ENCODE measurements around the gene TEX2. TPM values are rescaled to one million over a fixed set of nuclear protein-coding genes. Genes with fewer than 3 reads are reported as not detected.

The TEX2 gene
- total RNA-seq, 1 experiment from 2014 or later = 27.9 TPM

DNA sequence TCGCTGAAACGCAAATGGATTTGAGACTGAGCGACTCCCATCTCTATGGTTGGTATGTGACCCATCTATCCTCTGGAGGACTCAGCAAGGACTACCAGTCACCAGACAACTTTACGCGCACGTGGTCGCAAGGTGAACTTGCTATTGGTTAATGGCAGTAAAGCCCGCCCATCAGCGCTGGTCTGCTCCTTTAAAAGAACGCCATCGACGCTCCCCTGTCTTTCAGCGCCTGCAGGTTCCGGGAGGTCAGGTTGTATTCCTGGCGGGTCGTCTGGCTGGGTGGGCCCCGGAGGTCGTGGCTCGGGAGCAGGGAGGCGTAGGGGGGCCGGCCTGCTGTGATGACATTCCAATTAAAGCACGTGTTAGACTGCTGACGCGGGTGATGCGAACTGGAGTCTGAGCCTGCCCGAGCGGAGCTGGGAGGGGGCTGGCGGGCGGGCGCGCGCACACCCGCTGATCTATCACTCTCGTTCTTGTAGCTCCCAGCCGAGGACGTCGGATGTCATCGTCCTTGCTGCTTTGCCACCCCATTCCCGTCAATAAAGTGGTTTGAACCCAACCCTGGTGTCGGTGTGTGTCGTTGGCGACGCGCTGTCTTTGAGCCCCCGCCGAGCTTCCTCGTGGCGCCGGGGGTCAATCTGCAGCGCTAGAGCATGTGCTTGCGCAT, 117.2 kb downstream of the TEX2 start:
- H3K9me2 ChIP-seq (ENCODE audit: insufficient read depth) = no peaks in the 10 kb centered on the region
- peak overlapping the region; percentile 95; the same call in 1 of the 2 replicates for H2AFZ ChIP-seq
- H3K27ac ChIP-seq = peak overlapping the region; percentile 90
- intact Hi-C loops (cut with micrococcal nuclease; ENCODE audit: unreplicated experiment) = loop anchor here (1.0 to 10.0 kb wide), 4 partner anchors 56 to 341 kb away; no protein-coding TSS in a partner anchor
- H3K4me1 ChIP-seq (replicated peaks; ENCODE audit: insufficient read depth) = peaks cover 31% of the 10 kb centered on the region
- H3K9me3 ChIP-seq (ENCODE audit: insufficient read depth, low read depth) = no peaks in the 10 kb centered on the region
- BruUV-seq (replicated peaks) = no TSS peak
- no peak for TF ChIP-seq EZH2 (IDR thresholded peaks at IDR 0.05; ENCODE audit: low read depth)
- TF ChIP-seq, protein P1, sequence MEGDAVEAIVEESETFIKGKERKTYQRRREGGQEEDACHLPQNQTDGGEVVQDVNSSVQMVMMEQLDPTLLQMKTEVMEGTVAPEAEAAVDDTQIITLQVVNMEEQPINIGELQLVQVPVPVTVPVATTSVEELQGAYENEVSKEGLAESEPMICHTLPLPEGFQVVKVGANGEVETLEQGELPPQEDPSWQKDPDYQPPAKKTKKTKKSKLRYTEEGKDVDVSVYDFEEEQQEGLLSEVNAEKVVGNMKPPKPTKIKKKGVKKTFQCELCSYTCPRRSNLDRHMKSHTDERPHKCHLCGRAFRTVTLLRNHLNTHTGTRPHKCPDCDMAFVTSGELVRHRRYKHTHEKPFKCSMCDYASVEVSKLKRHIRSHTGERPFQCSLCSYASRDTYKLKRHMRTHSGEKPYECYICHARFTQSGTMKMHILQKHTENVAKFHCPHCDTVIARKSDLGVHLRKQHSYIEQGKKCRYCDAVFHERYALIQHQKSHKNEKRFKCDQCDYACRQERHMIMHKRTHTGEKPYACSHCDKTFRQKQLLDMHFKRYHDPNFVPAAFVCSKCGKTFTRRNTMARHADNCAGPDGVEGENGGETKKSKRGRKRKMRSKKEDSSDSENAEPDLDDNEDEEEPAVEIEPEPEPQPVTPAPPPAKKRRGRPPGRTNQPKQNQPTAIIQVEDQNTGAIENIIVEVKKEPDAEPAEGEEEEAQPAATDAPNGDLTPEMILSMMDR (conservative IDR thresholded peaks at IDR 0.05) = no peak
- DNase-seq = peak; percentile 93 to 98
- H3K4me3 ChIP-seq = peak overlapping the region; percentile 93
- ChIA-PET CTCF (interaction anchor here (0.6 to 1.3 kb wide), 3 partner anchors 12 to 200 kb away, joined by 3 to 6 read pairs (median 6); no protein-coding TSS in a partner anchor), POLR2A (ENCODE audit: unreplicated experiment) (interaction anchor here (0.5 to 1.1 kb wide), 11 partner anchors 11 to 433 kb away, joined by 3 to 18 read pairs (median 5); no protein-coding TSS in a partner anchor)
- H3K4me2 ChIP-seq = peak overlapping the region; percentile 96
- no peaks in the 10 kb centered on the region for H4K20me1 ChIP-seq (ENCODE audit: insufficient read depth)
- H3K27me3 ChIP-seq (ENCODE audit: insufficient read depth, low read depth) = no peaks in the 10 kb centered on the region
- peaks cover 56% of the 10 kb centered on the region for H3F3A ChIP-seq (ENCODE audit: insufficient read depth, low read depth)
- H3K79me2 ChIP-seq (ENCODE audit: low read depth) = peaks cover 22% of the 10 kb centered on the region
- H3K36me3 ChIP-seq (ENCODE audit: low read depth) = peaks cover 16% of the 10 kb centered on the region

DNA sequence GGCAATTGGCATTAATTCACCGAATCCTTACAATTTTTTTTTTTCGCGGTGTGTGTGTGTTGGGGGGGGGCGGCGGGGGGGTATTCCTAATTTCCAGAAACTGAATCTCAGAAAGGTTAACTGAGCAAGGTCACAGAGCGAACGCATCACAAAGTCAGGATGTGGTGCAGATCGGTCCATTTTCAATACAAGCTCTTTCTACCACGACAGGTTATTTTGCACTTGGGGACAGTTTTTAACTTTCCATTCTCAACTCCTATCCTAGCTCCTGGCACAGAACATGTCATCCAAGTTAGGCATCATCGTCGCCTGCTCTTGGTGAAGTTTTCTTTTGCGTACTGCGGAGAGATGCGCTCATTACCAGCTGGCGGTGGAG, 117.7 kb downstream of the TEX2 start:
- no peak for DNase-seq
- Histone ChIP-seq H2AFZ (peak overlapping the region; percentile 95), H3K27me3 (ENCODE audit: insufficient read depth, low read depth) (no peaks in the 10 kb centered on the region), H3K4me1 (replicated peaks; ENCODE audit: insufficient read depth) (peaks cover 28% of the 10 kb centered on the region), H4K20me1 (ENCODE audit: insufficient read depth) (no peaks in the 10 kb centered on the region), H3K27ac (peak overlapping the region; percentile 90), H3K36me3 (ENCODE audit: low read depth) (peaks cover 16% of the 10 kb centered on the region), H3K79me2 (ENCODE audit: low read depth) (peaks cover 22% of the 10 kb centered on the region), H3K9me2 (ENCODE audit: insufficient read depth) (no peaks in the 10 kb centered on the region), H3K9me3 (ENCODE audit: insufficient read depth, low read depth) (no peaks in the 10 kb centered on the region), H3F3A (ENCODE audit: insufficient read depth, low read depth) (peaks cover 51% of the 10 kb centered on the region), H3K4me2 (peak overlapping the region; percentile 96), H3K4me3 (peak overlapping the region; percentile 93)
- TF ChIP-seq, protein P1 (conservative IDR thresholded peaks at IDR 0.05) = no peak
- no peak for TF ChIP-seq EZH2 (IDR thresholded peaks at IDR 0.05; ENCODE audit: low read depth)
- no TSS peak for BruUV-seq (replicated peaks)
- POLR2A ChIA-PET (ENCODE audit: unreplicated experiment) = interaction anchor here (0.6 to 1.1 kb wide), 9 partner anchors 12 to 795 kb away, joined by 3 to 13 read pairs (median 5); no protein-coding TSS in a partner anchor
- CTCF ChIA-PET = interaction anchor here (0.6 to 1.3 kb wide), 3 partner anchors 12 to 199 kb away, joined by 3 to 6 read pairs (median 6); no protein-coding TSS in a partner anchor
- intact Hi-C loops (cut with micrococcal nuclease; ENCODE audit: unreplicated experiment) = loop anchor here (1.0 to 10.0 kb wide), 4 partner anchors 57 to 342 kb away; no protein-coding TSS in a partner anchor

DNA sequence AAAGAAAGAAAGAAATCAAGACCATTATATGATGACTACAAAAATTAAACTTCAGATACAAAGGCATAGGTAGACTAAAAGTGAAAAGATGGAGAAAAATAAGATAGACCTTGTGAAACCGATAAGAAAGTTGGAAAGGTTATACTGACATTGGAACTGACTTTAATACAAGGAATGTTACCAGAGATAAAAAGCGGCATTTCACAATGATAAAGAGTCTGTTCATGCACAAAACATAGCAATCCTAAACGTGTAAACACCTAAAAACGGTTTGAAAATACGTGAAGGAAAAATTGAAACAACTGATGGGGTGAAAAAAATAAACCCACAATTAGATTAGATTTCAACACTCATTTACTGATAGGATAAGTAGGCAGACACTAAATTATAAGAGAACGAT, 123.5 kb downstream of the TEX2 start:
- H3K27me3 ChIP-seq (ENCODE audit: insufficient read depth, low read depth) = no peaks in the 10 kb centered on the region
- intact Hi-C loops (cut with micrococcal nuclease; ENCODE audit: unreplicated experiment) = no loop called here
- H3K27ac ChIP-seq = no peak overlapping the region
- no peaks in the 10 kb centered on the region for H3K9me2 ChIP-seq (ENCODE audit: insufficient read depth)
- TF ChIP-seq, protein P1 (conservative IDR thresholded peaks at IDR 0.05) = no peak
- TF ChIP-seq EZH2 (IDR thresholded peaks at IDR 0.05; ENCODE audit: low read depth) = no peak
- DNase-seq = no peak
- peaks cover 7% of the 10 kb centered on the region for H3K4me1 ChIP-seq (replicated peaks; ENCODE audit: insufficient read depth)
- H3K79me2 ChIP-seq (ENCODE audit: low read depth) = no peaks in the 10 kb centered on the region
- H3K4me3 ChIP-seq = no peak overlapping the region
- peaks cover 1% of the 10 kb centered on the region for H3F3A ChIP-seq (ENCODE audit: insufficient read depth, low read depth)
- H3K4me2 ChIP-seq = no peak overlapping the region
- no TSS peak for BruUV-seq (replicated peaks)
- H2AFZ ChIP-seq = no peak overlapping the region
- H3K9me3 ChIP-seq (ENCODE audit: insufficient read depth, low read depth) = no peaks in the 10 kb centered on the region
- CTCF ChIA-PET = no interaction called here
- H4K20me1 ChIP-seq (ENCODE audit: insufficient read depth) = no peaks in the 10 kb centered on the region
- POLR2A ChIA-PET (ENCODE audit: unreplicated experiment) = no interaction called here
- H3K36me3 ChIP-seq (ENCODE audit: low read depth) = no peaks in the 10 kb centered on the region

All from PC-9 (cell line).